ENCODE results near the gene ARAP3.

ARAP3 gene

DNA sequence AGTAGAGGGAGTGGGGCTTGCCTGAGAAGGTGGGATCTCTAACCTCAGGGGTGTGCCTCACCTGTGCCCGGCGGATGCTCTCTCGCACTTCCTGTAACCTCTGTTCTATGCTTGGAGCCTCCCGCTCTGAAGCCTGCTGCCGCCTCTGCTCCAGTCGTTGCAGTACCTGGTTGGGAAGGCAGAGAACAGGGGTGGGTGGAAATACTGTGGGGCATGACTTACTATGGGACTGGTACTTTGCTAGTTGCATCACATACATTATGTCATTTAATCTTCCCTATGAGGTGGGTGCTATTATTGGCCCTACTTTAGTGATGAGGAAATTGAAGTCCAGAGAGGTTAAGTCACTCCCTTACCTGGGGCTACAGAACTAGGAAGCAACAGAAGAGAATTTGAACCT, 36.0 kb downstream of the ARAP3 start:
- no peak for DNase-seq (ENCODE audit: insufficient read length, low spot score)
- no peak for FAIRE-seq

DNA sequence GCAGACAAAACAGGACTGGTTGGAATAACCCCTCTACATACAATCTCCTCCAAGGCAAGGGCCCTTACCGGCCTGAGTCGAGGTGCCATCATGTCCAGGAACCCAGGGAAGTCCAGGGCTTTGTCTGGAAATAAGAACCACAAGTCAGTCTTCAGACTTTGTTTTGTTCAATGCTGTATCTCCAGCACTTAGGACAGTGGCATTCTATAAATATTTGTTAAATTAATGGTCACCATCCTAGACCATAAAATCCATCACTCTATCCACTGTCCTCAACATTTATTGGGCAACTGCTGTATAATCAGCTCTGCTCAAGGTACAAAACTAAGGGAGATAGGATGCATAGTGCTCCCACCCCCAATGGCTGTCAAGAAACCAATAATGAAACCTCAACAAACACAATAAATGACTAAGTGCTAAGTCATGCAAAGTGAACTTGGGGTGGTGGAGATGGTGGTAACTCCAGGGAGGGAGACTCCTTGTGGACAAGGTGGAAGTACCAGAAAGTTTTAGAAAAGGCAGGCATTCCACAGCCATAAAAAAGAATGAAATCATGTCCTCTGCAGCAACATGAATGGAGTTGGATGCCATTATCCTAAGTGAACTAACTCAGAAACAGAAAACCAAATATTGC, 40.3 kb downstream of the ARAP3 start:
- FAIRE-seq (peak; percentile 81), DNase-seq (ENCODE audit: insufficient read length, low spot score) (no peak)

- FAIRE-seq (no peak), DNase-seq (ENCODE audit: insufficient read length, low spot score) (no peak)
These were observed 41.3 kb downstream of the ARAP3 start for GRCh38 chr5:141640698-141641097.

DNA sequence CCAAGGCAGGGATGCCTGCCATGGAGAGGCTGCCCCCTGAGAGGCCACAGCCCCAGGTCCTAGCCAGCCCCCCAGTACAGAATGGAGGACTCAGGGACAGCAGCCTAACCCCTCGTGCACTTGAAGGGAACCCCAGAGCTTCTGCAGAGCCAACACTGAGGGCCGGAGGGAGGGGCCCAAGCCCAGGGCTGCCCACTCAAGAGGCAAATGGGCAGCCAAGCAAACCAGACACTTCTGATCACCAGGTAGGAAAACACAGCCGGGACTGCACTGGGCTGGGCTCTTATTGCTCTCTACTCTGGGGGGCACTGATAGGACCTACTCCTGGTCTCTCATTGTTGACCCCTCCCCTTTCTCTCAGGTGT, 42.0 kb downstream of the ARAP3 start:
- FAIRE-seq (no peak), DNase-seq (ENCODE audit: insufficient read length, low spot score) (no peak)

DNA sequence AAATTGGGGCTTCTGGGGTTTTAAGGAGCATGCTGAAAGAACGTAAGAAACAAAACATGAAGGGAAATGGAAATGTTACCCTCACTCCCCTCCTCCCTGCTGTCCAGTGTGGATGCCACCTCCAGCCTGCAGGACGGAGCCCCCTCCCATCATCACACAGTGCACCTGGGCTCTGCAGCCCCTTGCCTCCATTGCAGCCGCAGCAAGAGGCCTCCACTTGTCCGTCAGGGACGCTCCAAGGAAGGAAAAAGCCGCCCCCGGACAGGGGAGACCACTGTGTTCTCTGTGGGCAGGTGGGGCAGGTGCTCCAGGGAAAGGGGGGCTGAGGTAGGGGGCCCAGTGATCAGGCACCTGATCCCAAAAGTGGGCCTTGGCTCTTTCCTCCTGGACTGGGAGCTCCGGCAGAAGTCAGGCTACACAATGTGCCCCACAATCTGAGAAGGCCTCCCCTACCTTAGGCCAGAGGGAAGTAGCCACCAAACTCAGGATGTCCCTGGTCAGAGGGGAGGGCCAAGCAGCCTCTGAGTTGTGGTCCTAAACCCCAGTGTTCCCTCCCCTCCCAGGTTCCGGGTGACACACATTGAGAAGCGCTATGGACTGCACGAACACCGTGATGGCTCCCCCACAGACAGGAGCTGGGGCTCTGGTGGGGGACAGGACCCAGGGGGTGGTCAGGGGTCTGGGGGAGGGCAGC, 42.5 kb downstream of the ARAP3 start:
- FAIRE-seq = no peak

DNA sequence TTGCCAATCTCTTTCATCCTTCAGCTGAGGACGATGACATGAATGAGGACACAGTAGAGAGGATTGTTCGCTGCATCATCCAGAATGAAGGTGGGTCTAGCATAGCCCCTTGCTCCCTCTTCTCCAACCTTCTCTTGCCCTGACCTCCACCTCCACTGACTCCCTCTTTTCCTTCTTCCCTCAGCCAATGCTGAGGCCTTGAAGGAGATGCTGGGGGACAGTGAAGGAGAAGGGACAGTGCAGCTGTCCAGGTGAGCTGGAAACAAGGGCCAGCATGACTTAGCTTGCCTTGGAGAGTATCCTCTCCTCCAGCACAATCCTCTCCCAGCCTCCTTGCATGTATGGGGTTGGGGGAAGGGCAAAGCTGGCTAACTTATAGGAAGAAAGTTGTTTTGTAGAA, 43.3 kb downstream of the ARAP3 start:
- FAIRE-seq (no peak), DNase-seq (ENCODE audit: insufficient read length, low spot score) (no peak)

More for the DNA sequence above, 42.5 kb downstream of the ARAP3 start:
- no peak for DNase-seq (ENCODE audit: insufficient read length, low spot score)

GRCh38 chr5:141637767-141638419, 44.1 kb downstream of the ARAP3 start:
- DNase-seq (ENCODE audit: insufficient read length, low spot score) (peak; percentile 32), FAIRE-seq (peak; percentile 87)

DNA sequence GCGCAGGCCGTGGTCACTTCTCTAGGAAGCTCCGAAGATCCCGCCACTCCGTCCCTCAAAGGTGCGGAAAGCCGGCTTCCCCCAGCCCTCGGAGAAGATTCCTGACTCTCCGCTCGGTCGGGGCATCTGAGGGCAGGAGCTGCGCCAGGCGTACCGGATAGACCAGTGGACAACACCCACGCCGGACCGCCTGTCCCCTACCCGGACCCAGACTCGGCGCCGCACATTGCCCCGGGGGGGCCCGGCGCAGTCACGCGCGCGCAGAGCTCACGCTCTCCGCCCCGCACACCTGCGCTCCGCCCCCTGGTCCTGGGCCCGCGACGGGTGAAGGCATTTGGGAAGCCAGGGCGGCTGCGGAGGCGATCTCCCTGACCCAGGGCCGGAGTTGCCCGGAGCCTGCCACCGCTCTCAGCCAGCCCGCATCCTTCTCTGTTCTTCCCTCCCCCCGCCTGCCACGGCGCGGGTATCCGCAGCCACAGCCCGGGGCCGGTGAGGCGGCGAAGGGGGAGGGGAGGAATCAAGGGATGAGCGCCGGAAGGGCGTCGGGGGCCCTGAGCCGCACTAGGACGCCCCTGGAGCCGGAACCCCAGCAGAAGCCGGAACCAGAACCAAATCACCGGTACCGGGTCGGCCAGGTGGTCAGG, 44.8 kb downstream of the ARAP3 start:
- no peak for DNase-seq (ENCODE audit: insufficient read length, low spot score)
- FAIRE-seq = no peak

- DNase-seq (ENCODE audit: insufficient read length, low spot score) = peak; percentile 84
- FAIRE-seq = peak; percentile 79
These were observed 45.5 kb downstream of the ARAP3 start, which contains the start of the genes HDAC3 and RELL2 for GRCh38 chr5:141636413-141637122. HDAC3 (minus strand) TSS chr5:141636849; CDS start chr5:141636790, 59 bp downstream. RELL2 (plus strand) TSS chr5:141636997; CDS start chr5:141638226, 1,229 bp downstream.

DNA sequence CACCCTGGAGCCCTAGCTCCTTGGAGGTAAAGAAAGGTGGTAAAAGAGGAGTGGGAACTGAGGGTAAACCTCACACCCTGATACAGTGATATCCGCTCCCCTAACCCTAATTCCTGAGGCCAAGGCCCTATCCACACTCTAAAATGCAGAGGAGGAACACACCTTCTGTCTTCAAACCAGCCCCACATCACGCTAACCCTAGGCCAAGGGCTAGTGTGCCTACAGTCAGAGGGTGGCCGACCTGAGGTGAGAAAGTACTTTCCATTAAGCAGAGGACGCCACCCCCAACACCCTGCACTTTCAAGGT, 46.0 kb downstream of the ARAP3 start:
- no peak for FAIRE-seq
- DNase-seq (ENCODE audit: insufficient read length, low spot score) = no peak

- no peak for FAIRE-seq
- no peak for DNase-seq (ENCODE audit: insufficient read length, low spot score)
These were observed 46.4 kb downstream of the ARAP3 start for GRCh38 chr5:141635646-141636045.

- FAIRE-seq (no peak), DNase-seq (ENCODE audit: insufficient read length, low spot score) (no peak)
These were observed 47.3 kb downstream of the ARAP3 start for GRCh38 chr5:141634720-141635119.

DNA sequence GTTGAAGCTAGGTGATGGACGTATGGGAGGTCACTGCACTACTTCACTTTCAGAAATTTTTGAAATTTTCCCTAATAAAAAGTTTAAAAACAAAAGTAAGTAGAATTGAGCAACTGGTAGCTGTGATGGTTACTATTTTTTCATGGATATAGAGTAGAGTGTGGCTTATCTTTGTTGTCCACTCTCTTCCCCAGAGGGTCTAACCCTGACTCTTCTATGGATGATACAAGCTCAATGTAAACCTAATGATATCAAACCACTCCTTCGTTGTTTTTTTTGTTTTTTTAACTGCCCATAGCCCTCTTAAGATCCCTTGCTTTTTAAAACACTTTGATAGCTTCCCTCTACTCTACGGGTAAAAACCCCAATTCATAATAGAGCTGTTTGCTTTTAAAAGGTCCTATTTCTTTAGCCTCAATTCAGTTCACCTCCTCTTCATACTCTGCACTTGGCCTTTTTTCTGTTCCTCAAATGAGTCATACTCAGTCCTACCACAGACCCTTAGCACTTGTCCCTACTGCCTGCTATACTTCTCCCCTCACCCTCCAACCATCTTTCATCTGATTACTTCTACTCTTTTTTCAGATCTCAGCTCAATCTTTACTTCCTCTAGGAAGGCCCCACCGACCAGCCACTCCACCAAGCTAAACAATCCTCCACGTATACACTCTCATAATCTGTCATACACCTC, 48.0 kb downstream of the ARAP3 start:
- DNase-seq (ENCODE audit: insufficient read length, low spot score) (peak; percentile 52), FAIRE-seq (peak; percentile 78)

- no peak for DNase-seq (ENCODE audit: insufficient read length, low spot score)
- FAIRE-seq = no peak
These were observed 49.4 kb downstream of the ARAP3 start for GRCh38 chr5:141632650-141633049.

GRCh38 chr5:141630570-141631140, 51.4 kb downstream of the ARAP3 start:
- no peak for FAIRE-seq
- no peak for DNase-seq (ENCODE audit: insufficient read length, low spot score)

GRCh38 chr5:141628175-141628788, 53.7 kb downstream of the ARAP3 start:
- no peak for FAIRE-seq
- no peak for DNase-seq (ENCODE audit: insufficient read length, low spot score)

DNA sequence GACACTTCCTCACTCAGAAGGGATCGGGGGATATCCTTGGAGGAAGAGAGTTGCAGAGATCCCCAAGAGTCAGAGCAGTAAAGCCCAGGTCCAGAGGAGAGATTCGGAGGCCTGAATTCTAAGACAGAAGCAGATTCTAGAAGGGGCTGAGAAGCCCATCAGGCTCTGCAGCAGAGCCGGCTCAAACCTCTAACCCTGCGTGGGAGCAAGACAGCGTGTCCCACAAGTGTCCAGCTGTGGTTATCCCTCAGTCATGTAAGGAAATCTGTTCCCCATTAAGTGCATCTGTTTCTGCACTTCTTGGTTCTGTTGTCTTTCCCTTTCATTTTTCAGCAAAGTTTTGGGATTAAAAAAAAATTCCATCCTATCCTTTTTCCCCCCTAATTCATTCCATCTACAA, 58.4 kb downstream of the ARAP3 start:
- FAIRE-seq (no peak), DNase-seq (ENCODE audit: insufficient read length, low spot score) (no peak)

DNA sequence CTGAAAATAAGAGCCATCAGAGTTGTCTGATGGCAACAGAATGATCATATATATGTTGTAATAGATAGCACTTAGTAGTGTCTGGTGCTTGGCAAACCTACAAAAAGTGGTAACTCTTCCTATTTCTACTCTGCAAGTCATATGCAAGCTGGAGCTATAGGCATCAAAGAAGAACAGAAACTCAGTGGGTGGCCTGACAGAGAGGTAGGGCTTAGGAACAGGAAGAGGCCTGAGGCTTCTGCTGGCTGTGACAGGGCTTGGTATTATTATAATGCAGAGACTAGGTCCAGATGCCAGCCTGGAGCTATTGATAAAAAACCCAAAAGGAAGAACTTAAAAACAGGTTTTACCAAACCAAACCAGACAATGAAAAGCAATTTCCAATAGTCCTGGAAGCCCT, 58.8 kb downstream of the ARAP3 start:
- FAIRE-seq (peak; percentile 82), DNase-seq (ENCODE audit: insufficient read length, low spot score) (no peak)

GRCh38 chr5:141618804-141619554, 63.1 kb downstream of the ARAP3 start, which contains the start of gene DIAPH1:
DIAPH1 (minus strand) TSS chr5:141619000; CDS start chr5:141618914, 86 bp downstream.
- DNase-seq (ENCODE audit: insufficient read length, low spot score) = peak; percentile 79
- FAIRE-seq = peak; percentile 93

Data from GM19239 (cell line).